ACC112 (cell line): ENCODE data around the gene EVA1C.
"Not testable (repeated sequence)": the region's sequence is repeated elsewhere in the genome, so short reads cannot be mapped to it uniquely, and the experiment has no call there.

Experiments used
- H2AFZ ChIP-seq: fragments of 200-600 bp; sonication (generic); one replicate; pipeline ENCODE4 v1.6.0; 2017; ENCODE audit warnings: antibody characterized with exemption, low read length; ENCODE audit not compliant: unreplicated experiment
- H3K27ac ChIP-seq: fragments of 200-600 bp; sonication (generic); 2 replicates; pipeline ENCODE4 v1.5.1; 2014; ENCODE audit warnings: low read depth, mild to moderate bottlenecking, antibody characterized with exemption, low read length, moderate library complexity
- H3K27me3 ChIP-seq: fragments of 200-600 bp; sonication (generic); 2 replicates; pipeline ENCODE4 v1.6.1; 2014; ENCODE audit warnings: mild to moderate bottlenecking, antibody characterized with exemption, low read length, moderate library complexity, mixed read lengths; ENCODE audit not compliant: insufficient read depth
- H3K36me3 ChIP-seq: fragments of 200-600 bp; sonication (generic); 2 replicates; pipeline ENCODE4 v1.6.1; 2016; ENCODE audit warnings: mild to moderate bottlenecking, antibody characterized with exemption, low read length, moderate library complexity, mixed read lengths; ENCODE audit not compliant: insufficient read depth
- H3K4me1 ChIP-seq: fragments of 200-600 bp; sonication (generic); one replicate; pipeline ENCODE4 v1.6.1; 2016; ENCODE audit warnings: low read length, mixed read lengths; ENCODE audit not compliant: insufficient read depth, unreplicated experiment, control insufficient read depth
- H3K4me3 ChIP-seq: fragments of 200-600 bp; sonication (generic); 2 replicates; pipeline ENCODE4 v1.5.1; 2014; ENCODE audit warnings: mild to moderate bottlenecking, low read depth, low read length
- H3K79me2 ChIP-seq: fragments of 200-600 bp; sonication (generic); one replicate; pipeline ENCODE4 v1.6.0; 2016; ENCODE audit warnings: low read length; ENCODE audit not compliant: control insufficient read depth, unreplicated experiment, insufficient read depth

Gene EVA1C

GRCh38 chr21:32412162-32413014 lies at the start of gene EVA1C:
Gene EVA1C, plus strand, starts transcription at chr21:32412706. Its CDS starts 148 bp downstream, at chr21:32412854.
- Histone ChIP-seq H3K27ac (peak within 1 kb of the TSS; percentile 95), H3K4me3 (peak within 1 kb of the TSS; percentile 97), H3K27me3 (no peaks in the 10 kb centered on the region), H3K4me1 (peaks cover 23% of the 10 kb centered on the region), H3K79me2 (peaks cover 48% of the 10 kb centered on the region), H3K36me3 (peaks cover 5% of the 10 kb centered on the region; the same call in 1 of the 2 replicates), H2AFZ (peak within 1 kb of the TSS; percentile 92)

GRCh38 chr21:32364387-32364786 lies 48.1 kb upstream of the EVA1C start:
- no peaks in the 10 kb centered on the region for H3K27me3 ChIP-seq
- peaks cover 37% of the 10 kb centered on the region for H3K36me3 ChIP-seq
- H3K27ac ChIP-seq: no peak overlapping the region
- peaks cover 2% of the 10 kb centered on the region for H3K79me2 ChIP-seq
- H3K4me3 ChIP-seq: no peak overlapping the region
- H3K4me1 ChIP-seq: no peaks in the 10 kb centered on the region
- no peak overlapping the region for H2AFZ ChIP-seq

DNA sequence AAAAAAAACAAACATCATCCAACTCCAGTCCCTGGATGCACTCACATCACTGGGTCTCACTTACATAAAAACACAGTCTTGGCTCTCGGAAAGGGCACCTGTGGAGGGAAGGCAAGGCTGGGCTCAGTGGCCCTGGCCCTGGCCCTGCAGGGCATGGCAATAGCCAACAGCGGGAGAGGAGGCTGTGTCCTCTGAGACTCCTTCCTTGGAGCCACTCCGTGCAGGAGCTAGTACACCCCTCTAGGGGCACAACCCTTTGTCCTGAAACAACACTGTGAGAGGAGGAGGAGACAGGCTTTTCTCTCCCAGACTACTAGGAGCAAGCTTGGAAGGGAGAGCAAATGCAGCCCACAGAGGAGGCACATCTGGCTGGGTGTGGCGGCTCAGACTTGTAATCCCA lies 47.7 kb upstream of the EVA1C start:
- peaks cover 3% of the 10 kb centered on the region for H3K79me2 ChIP-seq
- H3K27ac ChIP-seq: no peak overlapping the region
- no peaks in the 10 kb centered on the region for H3K4me1 ChIP-seq
- no peak overlapping the region for H3K4me3 ChIP-seq
- peaks cover 37% of the 10 kb centered on the region for H3K36me3 ChIP-seq
- H3K27me3 ChIP-seq: no peaks in the 10 kb centered on the region
- no peak overlapping the region for H2AFZ ChIP-seq

DNA sequence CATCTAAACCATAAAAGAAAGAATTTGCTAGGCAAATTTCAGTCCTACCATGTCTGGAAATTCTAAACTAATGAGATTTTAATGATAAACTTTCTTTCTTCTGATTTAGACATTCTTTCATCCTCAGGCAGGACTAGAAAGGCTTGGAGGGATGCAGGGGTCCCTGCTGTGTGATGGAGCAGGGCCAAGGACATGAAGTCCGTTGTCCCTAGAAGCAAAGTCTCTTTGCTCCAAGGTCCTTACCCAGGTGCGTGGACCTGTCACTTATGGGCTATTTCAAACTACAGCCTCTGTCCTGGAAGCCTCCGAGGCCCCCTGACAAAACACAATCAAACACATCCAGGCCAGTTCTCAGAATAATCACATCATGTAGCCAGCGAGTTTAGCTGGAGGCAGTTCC lies 46.3 kb upstream of the EVA1C start:
- Histone ChIP-seq H3K36me3 (peaks cover 46% of the 10 kb centered on the region), H2AFZ (no peak overlapping the region), H3K27me3 (no peaks in the 10 kb centered on the region), H3K27ac (no peak overlapping the region), H3K79me2 (peaks cover 17% of the 10 kb centered on the region), H3K4me1 (peaks cover 7% of the 10 kb centered on the region), H3K4me3 (no peak overlapping the region)

- no peak overlapping the region for H3K4me3 ChIP-seq
- H2AFZ ChIP-seq: no peak overlapping the region
- H3K27me3 ChIP-seq: no peaks in the 10 kb centered on the region
- peaks cover 44% of the 10 kb centered on the region for H3K36me3 ChIP-seq
- no peak overlapping the region for H3K27ac ChIP-seq
- peaks cover 17% of the 10 kb centered on the region for H3K79me2 ChIP-seq
- peaks cover 16% of the 10 kb centered on the region for H3K4me1 ChIP-seq
Measured at GRCh38 chr21:32367158-32367557, 45.3 kb upstream of the EVA1C start.

DNA sequence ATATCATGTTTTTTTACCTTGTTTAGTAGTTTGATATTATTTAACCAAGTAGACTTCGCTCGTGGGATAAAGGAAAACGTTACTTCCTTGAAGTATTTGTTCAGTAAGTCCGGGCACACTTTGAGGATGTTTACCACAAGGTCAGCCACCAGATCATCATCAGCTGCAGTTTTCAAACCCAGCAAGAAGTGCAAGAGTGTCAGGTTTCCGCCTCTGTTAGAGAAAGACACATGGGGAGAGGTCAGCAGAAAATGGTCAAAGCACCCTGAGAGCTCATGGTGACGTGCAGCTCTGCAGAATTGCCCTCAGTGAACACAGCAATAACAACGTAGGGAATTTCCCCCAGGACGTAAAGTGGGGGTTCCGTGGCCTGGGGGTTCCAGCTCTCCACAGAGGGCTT lies 44.1 kb upstream of the EVA1C start:
- Histone ChIP-seq H3K27me3 (no peaks in the 10 kb centered on the region), H3K4me3 (no peak overlapping the region), H3K4me1 (peaks cover 27% of the 10 kb centered on the region), H2AFZ (no peak overlapping the region), H3K36me3 (peaks cover 38% of the 10 kb centered on the region), H3K27ac (no peak overlapping the region), H3K79me2 (peaks cover 17% of the 10 kb centered on the region)

GRCh38 chr21:32368961-32369360 lies 43.5 kb upstream of the EVA1C start:
- Histone ChIP-seq H3K79me2 (peaks cover 17% of the 10 kb centered on the region), H3K36me3 (peaks cover 38% of the 10 kb centered on the region)

GRCh38 chr21:32370998-32371766 lies 41.3 kb upstream of the EVA1C start:
- peak overlapping the region; percentile 92 for H3K27ac ChIP-seq
- no peaks in the 10 kb centered on the region for H3K27me3 ChIP-seq

More at GRCh38 chr21:32368961-32369360, 43.5 kb upstream of the EVA1C start:
- H3K4me3 ChIP-seq, H2AFZ ChIP-seq, H3K27ac ChIP-seq, H3K27me3 ChIP-seq: not testable (repeated sequence)
- H3K4me1 ChIP-seq: peaks cover 27% of the 10 kb centered on the region

DNA sequence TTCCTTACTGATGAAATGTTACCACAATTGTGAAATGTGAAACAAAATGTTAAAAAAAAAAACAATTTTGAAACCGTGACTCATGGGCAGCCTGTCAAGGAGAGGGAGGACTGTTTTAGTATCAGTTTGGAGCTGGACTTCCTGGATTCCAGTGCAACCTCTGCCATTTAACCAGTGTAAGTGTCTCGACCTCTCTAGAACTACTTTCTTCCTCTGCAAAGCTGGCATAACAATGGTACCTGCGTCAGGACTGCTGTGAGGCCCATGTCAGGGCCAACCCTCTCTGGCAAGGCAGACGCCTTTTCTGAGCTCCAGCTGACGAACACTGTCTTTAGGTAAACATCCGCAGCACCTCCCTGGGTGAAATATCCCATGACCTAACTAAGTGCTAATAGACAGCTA lies 40.6 kb upstream of the EVA1C start:
- H3K27ac ChIP-seq: peak overlapping the region; percentile 92

More at GRCh38 chr21:32370998-32371766, 41.3 kb upstream of the EVA1C start:
- Histone ChIP-seq H2AFZ (peak overlapping the region; percentile 28), H3K4me3 (no peak overlapping the region), H3K36me3 (peaks cover 29% of the 10 kb centered on the region), H3K4me1 (peaks cover 27% of the 10 kb centered on the region), H3K79me2 (peaks cover 15% of the 10 kb centered on the region)

GRCh38 chr21:32372755-32373154 lies 39.8 kb upstream of the EVA1C start:
- Histone ChIP-seq H3K79me2 (peaks cover 15% of the 10 kb centered on the region), H2AFZ (no peak overlapping the region), H3K27me3 (no peaks in the 10 kb centered on the region), H3K36me3 (peaks cover 22% of the 10 kb centered on the region; the same call in 1 of the 2 replicates), H3K4me1 (peaks cover 27% of the 10 kb centered on the region), H3K27ac (peak overlapping the region; percentile 92), H3K4me3 (no peak overlapping the region)

More for the DNA sequence above, 40.6 kb upstream of the EVA1C start:
- Histone ChIP-seq H3K27me3 (no peaks in the 10 kb centered on the region), H3K4me1 (peaks cover 27% of the 10 kb centered on the region), H2AFZ (peak overlapping the region; percentile 28), H3K4me3 (peak overlapping the region; percentile 46), H3K79me2 (peaks cover 15% of the 10 kb centered on the region), H3K36me3 (peaks cover 28% of the 10 kb centered on the region)
